Lower lobe of right lung (tissue), 2 donors: ENCODE results near the gene ITPR1. TPM values are rescaled to one million over a fixed set of nuclear protein-coding genes. Genes with fewer than 3 reads are reported as not detected.

Experiments
- ATAC-seq, 2 donors: fragments of 200-7000 bp; cut with Tn5 transposase; one replicate each; pipeline ENCODE4 v1.9.1; 2020 to 2022; ENCODE audit warnings: mild to moderate bottlenecking in 2 of 2, moderate library complexity in 2 of 2
- DNase-seq: peaks from one replicate; pipeline ENCODE4 v3.0.0-alpha.2; 2020
- H3K27ac ChIP-seq: fragments of 200-600 bp; one replicate; pipeline ENCODE4 v1.8.0; 2022
- H3K27me3 ChIP-seq: fragments of 200-600 bp; one replicate; pipeline ENCODE4 v1.8.0; 2022; ENCODE audit warnings: low read depth
- H3K36me3 ChIP-seq: fragments of 200-600 bp; one replicate; pipeline ENCODE4 v1.8.0; 2022; ENCODE audit warnings: mild to moderate bottlenecking
- H3K4me1 ChIP-seq: fragments of 200-600 bp; one replicate; pipeline ENCODE4 v1.8.0; 2022
- H3K4me3 ChIP-seq: fragments of 200-600 bp; one replicate; pipeline ENCODE4 v1.8.0; 2022; ENCODE audit warnings: mild to moderate bottlenecking
- H3K9me3 ChIP-seq: fragments of 200-600 bp; one replicate; pipeline ENCODE4 v1.8.0; 2022
- CTCF ChIP-seq: fragments of 200-600 bp; IDR thresholded peaks from one replicate; pipeline ENCODE4 v1.8.0; 2022; ENCODE audit warnings: antibody characterized with exemption, mild to moderate bottlenecking
- intact Hi-C: fragments of 100-400 bp; cut with DNase I; formaldehyde crosslinking; loops from one replicate; pipeline ENCODE4 v1.11.0; 2022
- total RNA-seq: library from RNA; stranded (reverse); fragmentation: NEBNext Ultra II Directional; extraction: Animal tissue kit (Norgen Biotek cat#: 25700); gene quantifications from one replicate; pipeline ENCODE4 v1.2.1, GENCODE V29; 2021
- donor health status: DM: no; HTN: yes; CAD: no; lungs with severe emphysema.

ITPR1 gene
- total RNA-seq, 1 donor from 2014 or later: 69.1 TPM

- peaks cover 64% of the 10 kb centered on the region for H3K36me3 ChIP-seq
- TF ChIP-seq CTCF: no peak
- DNase-seq: no peak
- ATAC-seq: no peak
- intact Hi-C loops: no loop called here
- H3K27ac ChIP-seq: no peak overlapping the region
- H3K4me3 ChIP-seq: no peak overlapping the region
- H3K4me1 ChIP-seq: no peaks in the 10 kb centered on the region
- no peaks in the 10 kb centered on the region for H3K27me3 ChIP-seq
- no peaks in the 10 kb centered on the region for H3K9me3 ChIP-seq
These were observed 151.8 kb downstream of the ITPR1 start for GRCh38 chr3:4644951-4645350.

GRCh38 chr3:4645468-4645867 is 152.3 kb downstream of the ITPR1 start:
- no peak for TF ChIP-seq CTCF
- Histone ChIP-seq H3K36me3 (peaks cover 58% of the 10 kb centered on the region), H3K4me1 (no peaks in the 10 kb centered on the region), H3K9me3 (no peaks in the 10 kb centered on the region), H3K27ac (no peak overlapping the region), H3K4me3 (no peak overlapping the region), H3K27me3 (no peaks in the 10 kb centered on the region)
- ATAC-seq (no peak), DNase-seq (no peak)
- intact Hi-C loops: no loop called here

GRCh38 chr3:4647411-4647810 is 154.3 kb downstream of the ITPR1 start:
- ATAC-seq: no peak
- TF ChIP-seq CTCF: no peak
- Histone ChIP-seq H3K9me3 (no peaks in the 10 kb centered on the region), H3K4me3 (no peak overlapping the region), H3K36me3 (peaks cover 44% of the 10 kb centered on the region), H3K4me1 (no peaks in the 10 kb centered on the region), H3K27ac (no peak overlapping the region), H3K27me3 (no peaks in the 10 kb centered on the region)
- DNase-seq: no peak
- intact Hi-C loops: no loop called here

- Histone ChIP-seq H3K4me1 (peaks cover 8% of the 10 kb centered on the region), H3K4me3 (no peak overlapping the region), H3K9me3 (no peaks in the 10 kb centered on the region), H3K27ac (no peak overlapping the region), H3K27me3 (no peaks in the 10 kb centered on the region), H3K36me3 (peaks cover 44% of the 10 kb centered on the region)
- DNase-seq (no peak), ATAC-seq (peak in 1 of 2 donors; percentile 34)
- TF ChIP-seq CTCF: no peak
- intact Hi-C loops: no loop called here
These were observed 162.2 kb downstream of the ITPR1 start for GRCh38 chr3:4655145-4656045.

- H3K4me3 ChIP-seq: no peak overlapping the region
- intact Hi-C loops: no loop called here
- no peaks in the 10 kb centered on the region for H3K9me3 ChIP-seq
- peaks cover 8% of the 10 kb centered on the region for H3K4me1 ChIP-seq
- peak; percentile 62 for DNase-seq
- H3K27ac ChIP-seq: no peak overlapping the region
- H3K27me3 ChIP-seq: no peaks in the 10 kb centered on the region
- peaks cover 44% of the 10 kb centered on the region for H3K36me3 ChIP-seq
- peak; percentile 80 to 94 for ATAC-seq
- TF ChIP-seq CTCF: peak; percentile 69
These were observed 162.9 kb downstream of the ITPR1 start for GRCh38 chr3:4656059-4656458.
